Measurements from ENCODE around the gene RFX3.

RFX3 gene

GRCh38 chr9:3299872-3300271 is 225.9 kb downstream of the RFX3 start:
- POLR2A ChIA-PET: no interaction called here
- DNase-seq (ENCODE audit: low read depth, low spot score): no peak
- CTCF ChIA-PET: no interaction called here
- no peak for TF ChIP-seq CTCF (IDR thresholded peaks at IDR 0.05; ENCODE audit: insufficient read depth, low read length, missing control alignments)
- H3K4me3 ChIP-seq (ENCODE audit: low read depth, low read length): no peak overlapping the region

GRCh38 chr9:3296536-3296935 is 229.3 kb downstream of the RFX3 start:
- DNase-seq (ENCODE audit: low read depth, low spot score): no peak
- H3K4me3 ChIP-seq (ENCODE audit: low read depth, low read length): no peak overlapping the region
- ChIA-PET POLR2A (no interaction called here), CTCF (no interaction called here)
- TF ChIP-seq CTCF (IDR thresholded peaks at IDR 0.05; ENCODE audit: insufficient read depth, low read length, missing control alignments): no peak

GRCh38 chr9:3292311-3292710 is 233.5 kb downstream of the RFX3 start:
- no peak overlapping the region for H3K4me3 ChIP-seq (ENCODE audit: low read depth, low read length)
- no peak for DNase-seq (ENCODE audit: low read depth, low spot score)
- ChIA-PET CTCF (interaction anchor here (1.3 kb wide), 1 partner anchor 149 kb away, joined by 4 read pairs; no protein-coding TSS in a partner anchor), POLR2A (no interaction called here)
- no peak for TF ChIP-seq CTCF (IDR thresholded peaks at IDR 0.05; ENCODE audit: insufficient read depth, low read length, missing control alignments)

GRCh38 chr9:3290231-3290840 is 235.5 kb downstream of the RFX3 start:
- no peak for DNase-seq (ENCODE audit: low read depth, low spot score)
- no peak for TF ChIP-seq CTCF (IDR thresholded peaks at IDR 0.05; ENCODE audit: insufficient read depth, low read length, missing control alignments)
- CTCF ChIA-PET: interaction anchor here (1.5 kb wide), 1 partner anchor 50 kb away, joined by 3 read pairs; no protein-coding TSS in a partner anchor
- H3K4me3 ChIP-seq (ENCODE audit: low read depth, low read length): no peak overlapping the region
- POLR2A ChIA-PET: no interaction called here

GRCh38 chr9:3288686-3289085 is 237.1 kb downstream of the RFX3 start:
- ChIA-PET CTCF (no interaction called here), POLR2A (no interaction called here)
- no peak for DNase-seq (ENCODE audit: low read depth, low spot score)

More at GRCh38 chr9:3288686-3289085, 237.1 kb downstream of the RFX3 start:
- TF ChIP-seq CTCF (IDR thresholded peaks at IDR 0.05; ENCODE audit: insufficient read depth, low read length, missing control alignments): no peak
- no peak overlapping the region for H3K4me3 ChIP-seq (ENCODE audit: low read depth, low read length)
